H1 (cell line): ENCODE results near the gene DEGS2.

Source experiments
- CTCF ChIP-seq, 3 experiments: IDR thresholded peaks; 1 replicate in 2 of 3; 2 replicates in 1 of 3; pipeline versions ENCODE4 v1.5.1 to v1.6.1; 2011; ENCODE audit warnings: low read length in 3 of 3, mild to moderate bottlenecking in 3 of 3, inconsistent platforms in 2 of 3, low read depth in 1 of 3, moderate library complexity in 1 of 3; ENCODE audit not compliant: insufficient read depth in 1 of 3; ENCODE audit errors: control extremely low read depth in 1 of 3
- EP300 ChIP-seq, 2 experiments: IDR thresholded peaks; 1 replicate in 1 of 2; 2 replicates in 1 of 2; pipeline ENCODE4 v1.6.1; 2011 to 2012; ENCODE audit warnings: low read depth in 2 of 2, low read length in 2 of 2, mild to moderate bottlenecking in 2 of 2, borderline replicate concordance in 1 of 2, inconsistent platforms in 1 of 2, moderate library complexity in 1 of 2
- JUND ChIP-seq: IDR thresholded peaks from 2 replicates; pipeline ENCODE4 v1.6.1; 2011; ENCODE audit warnings: mild to moderate bottlenecking, improper control_type of control experiment, low read length
- POLR2A ChIP-seq, 2 experiments: IDR thresholded peaks; 1 replicate in 1 of 2; 2 replicates in 1 of 2; pipeline ENCODE4 v1.6.1; 2011; ENCODE audit warnings: low read depth in 2 of 2, low read length in 2 of 2, mild to moderate bottlenecking in 2 of 2; ENCODE audit errors: control extremely low read depth in 1 of 2
- RFX5 ChIP-seq: IDR thresholded peaks from 2 replicates; pipeline ENCODE4 v1.6.1; 2011; ENCODE audit warnings: low read depth, low read length, improper control_type of control experiment, borderline replicate concordance
- SAP30 ChIP-seq: fragments of 300-600 bp; sonication (generic); IDR thresholded peaks from 2 replicates; pipeline ENCODE4 v1.7.1; 2012; ENCODE audit warnings: low read length, moderate library complexity, mild to moderate bottlenecking, inconsistent platforms; ENCODE audit not compliant: insufficient read depth, insufficient replicate concordance
- SIX5 ChIP-seq: IDR thresholded peaks from 2 replicates; pipeline ENCODE4 v1.6.1; 2011; ENCODE audit warnings: mild to moderate bottlenecking, low read depth, low read length
- TBP ChIP-seq: IDR thresholded peaks from 2 replicates; pipeline ENCODE4 v1.6.1; 2011; ENCODE audit warnings: low read depth, low read length, improper control_type of control experiment
- ZNF274 ChIP-seq: IDR thresholded peaks from 2 replicates; pipeline ENCODE4 v1.7.0; 2012; ENCODE audit warnings: low read length, borderline replicate concordance; ENCODE audit errors: extremely low read depth

GRCh38 chr14:100106250-100107112 lies 53.0 kb downstream of the DEGS2 start:
- peak in 2 of 3 experiments; percentile 8 to 22; a peak in 2 of 4 replicates for TF ChIP-seq CTCF (IDR thresholded peaks at IDR 0.05; ENCODE audit: control extremely low read depth in 1 of 3, insufficient read depth in 1 of 3, low read depth in 1 of 3, low read length in 3 of 3)
- no peak for TF ChIP-seq ZNF274
- TF ChIP-seq EP300 (IDR thresholded peaks at IDR 0.05; ENCODE audit: borderline replicate concordance in 1 of 2, low read depth in 2 of 2, low read length in 2 of 2), result no peak
- TF ChIP-seq RFX5, result no peak
- no peak for TF ChIP-seq TBP
- TF ChIP-seq JUND, result no peak
- TF ChIP-seq SAP30, result no peak
- no peak for TF ChIP-seq SIX5
- no peak for TF ChIP-seq POLR2A (IDR thresholded peaks at IDR 0.05; ENCODE audit: control extremely low read depth in 1 of 2, low read depth in 2 of 2, low read length in 2 of 2)
